PC-3 (cell line): Measurements from ENCODE around the gene MXRA7. TPM values are rescaled to one million over a fixed set of nuclear protein-coding genes. Genes with fewer than 3 reads are reported as not detected.

Experiments used
- ATAC-seq: fragments of 200-7000 bp; cut with Tn5 transposase; 2 replicates; pipeline ENCODE4 v1.9.1; 2020; ENCODE audit warnings: mild to moderate bottlenecking, moderate library complexity
- BruUV-seq: library from RNA; stranded (reverse); fragments of 400-500 nt; replicated peaks from 2 replicates; lab custom pipeline; 2021; lab: Mats Ljungman, UMichigan
- CTCF ChIA-PET: fragments of 300-600 bp; sonication (Branson Sonifier 250); formaldehyde crosslinking; loops from one replicate; lab custom pipeline; 2022; ENCODE audit warnings: antibody characterized with exemption; lab: Charles Lee
- POLR2A ChIA-PET: fragments of 300-600 bp; sonication (Branson Sonifier 250); formaldehyde crosslinking; loops from one replicate; lab custom pipeline; 2022; ENCODE audit warnings: antibody characterized with exemption; ENCODE audit not compliant: unreplicated experiment; lab: Charles Lee
- DNase-seq: peaks from one replicate; pipeline ENCODE4 v3.0.0-alpha.2; 2015
- H2AFZ ChIP-seq: fragments of 300-600 bp; sonication (generic); 2 replicates; pipeline ENCODE4 v1.6.0; 2016; ENCODE audit warnings: antibody characterized with exemption, low read length
- H3F3A ChIP-seq: fragments of 300-600 bp; sonication (generic); one replicate; pipeline ENCODE4 v1.6.0; 2017; ENCODE audit warnings: antibody characterized with exemption, low read length, control low read depth, mild to moderate bottlenecking; ENCODE audit not compliant: unreplicated experiment
- H3K27ac ChIP-seq: fragments of 300-600 bp; sonication (generic); 2 replicates; pipeline ENCODE4 v1.5.1; 2016; ENCODE audit warnings: mild to moderate bottlenecking, low read length
- H3K27me3 ChIP-seq: fragments of 300-600 bp; sonication (generic); 2 replicates; pipeline ENCODE4 v1.6.1; 2016; ENCODE audit warnings: low read length, mixed read lengths
- H3K36me3 ChIP-seq: fragments of 300-600 bp; sonication (generic); 2 replicates; pipeline ENCODE4 v1.6.1; 2016; ENCODE audit warnings: low read depth, mixed run types, low read length, mixed read lengths
- H3K4me1 ChIP-seq: fragments of 300-600 bp; sonication (generic); 2 replicates; pipeline ENCODE4 v1.5.1; 2016; ENCODE audit warnings: low read length; ENCODE audit not compliant: insufficient read depth
- H3K4me2 ChIP-seq: fragments of 300-600 bp; sonication (generic); 2 replicates; pipeline ENCODE4 v1.6.0; 2016; ENCODE audit warnings: low read length
- H3K4me3 ChIP-seq: fragments of 300-600 bp; sonication (generic); 2 replicates; pipeline ENCODE4 v1.5.1; 2016; ENCODE audit warnings: mild to moderate bottlenecking, low read length, mixed read lengths
- H3K79me2 ChIP-seq: fragments of 300-600 bp; sonication (generic); 2 replicates; pipeline ENCODE4 v1.6.1; 2017; ENCODE audit warnings: low read length, mixed read lengths
- H3K9ac ChIP-seq: fragments of 300-600 bp; sonication (generic); 2 replicates; pipeline ENCODE4 v1.6.0; 2016; ENCODE audit warnings: mild to moderate bottlenecking, low read length
- H3K9me2 ChIP-seq: fragments of 300-600 bp; sonication (generic); replicated peaks from 2 replicates; pipeline ENCODE4 v1.6.1; 2016; ENCODE audit warnings: mixed run types, low read length, mixed read lengths
- H3K9me3 ChIP-seq: fragments of 300-600 bp; sonication (generic); 2 replicates; pipeline ENCODE4 v1.6.1; 2016; ENCODE audit warnings: low read length, mixed read lengths
- H4K20me1 ChIP-seq: fragments of 300-600 bp; sonication (generic); 2 replicates; pipeline ENCODE4 v1.6.1; 2016; ENCODE audit warnings: low read length, mixed read lengths
- EZH2 ChIP-seq: fragments of 300-600 bp; sonication (generic); IDR thresholded peaks from one replicate; pipeline ENCODE4 v1.6.1; 2017; ENCODE audit warnings: antibody characterized with exemption, mild to moderate bottlenecking, low read length; ENCODE audit not compliant: unreplicated experiment
- EZH2phosphoT487 ChIP-seq: fragments of 300-600 bp; sonication (generic); IDR thresholded peaks from 2 replicates; pipeline ENCODE4 v1.6.1; 2018; ENCODE audit warnings: mild to moderate bottlenecking, antibody characterized with exemption, low read length, borderline replicate concordance
- intact Hi-C: fragments of 100-400 bp; cut with micrococcal nuclease; formaldehyde crosslinking; loops from 2 replicates; pipeline ENCODE4 v1.9.0; 2023
- total RNA-seq: library from RNA; depleted of rRNA; stranded (reverse); fragments of >200 nt; gene quantifications from 2 replicates; pipeline ENCODE4 v1.2.3, GENCODE V29; 2014
- TF ChIP-seq, protein P1 (sequence below): fragments of 300-600 bp; sonication (generic); conservative IDR thresholded peaks from 2 replicates; pipeline ENCODE4 v1.5.1; 2017; ENCODE audit warnings: antibody characterized with exemption, low read depth, mild to moderate bottlenecking, low read length

The MXRA7 gene
- total RNA-seq, 1 experiment from 2014 or later, result 98.3 TPM

DNA sequence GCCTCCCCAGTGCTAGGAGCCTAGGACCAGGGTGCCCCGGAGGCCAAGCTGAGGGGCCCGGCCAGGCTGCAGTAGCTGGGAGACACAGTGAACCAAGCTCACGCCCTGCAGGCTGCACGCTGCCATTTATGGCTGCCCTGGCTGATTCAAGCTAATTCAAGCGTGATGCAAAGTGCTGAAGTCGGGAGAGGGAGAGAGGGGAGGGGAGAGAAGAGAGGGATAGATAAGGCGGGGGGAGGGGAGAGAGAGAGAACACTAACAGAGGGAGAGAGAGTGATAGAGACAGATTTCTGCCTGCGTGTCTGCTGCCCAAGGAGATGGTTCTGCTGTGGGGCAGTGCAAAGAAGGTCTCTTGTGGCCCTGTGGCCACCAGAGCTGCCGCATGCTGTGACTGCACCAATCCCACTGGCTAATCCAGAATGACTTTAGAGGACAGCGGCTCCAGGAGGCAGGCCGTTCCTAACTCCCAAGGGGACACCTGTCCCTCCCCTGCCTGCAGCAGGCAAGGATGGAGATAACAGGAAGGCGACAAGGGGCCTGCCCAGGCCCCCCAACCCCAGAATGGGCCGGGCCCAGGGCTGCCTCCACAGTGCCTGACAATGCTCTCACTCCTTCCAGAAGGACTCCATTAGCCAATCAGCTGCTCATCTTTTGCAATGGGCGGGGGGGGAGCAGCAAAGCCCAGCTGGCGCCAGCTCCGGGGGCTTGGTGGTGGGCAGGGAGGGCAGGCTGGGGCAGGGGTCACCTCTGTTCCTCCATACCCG lies 12.9 kb downstream of the MXRA7 start:
- ChIA-PET CTCF (no interaction called here), POLR2A (interaction anchor here (0.6 kb wide), 1 partner anchor 13 kb away, joined by 3 read pairs; the partner anchor contains the start of gene MXRA7)
- H3K79me2 ChIP-seq, result 0 out of 2 replicates have a peak, but pooled peaks cover under 1% of the 10 kb centered on the region
- H3K9me3 ChIP-seq, result no peaks in the 10 kb centered on the region
- H3K9ac ChIP-seq, result no peak overlapping the region
- TF ChIP-seq EZH2phosphoT487, result no peak
- no peak for TF ChIP-seq EZH2
- TF ChIP-seq, protein P1, sequence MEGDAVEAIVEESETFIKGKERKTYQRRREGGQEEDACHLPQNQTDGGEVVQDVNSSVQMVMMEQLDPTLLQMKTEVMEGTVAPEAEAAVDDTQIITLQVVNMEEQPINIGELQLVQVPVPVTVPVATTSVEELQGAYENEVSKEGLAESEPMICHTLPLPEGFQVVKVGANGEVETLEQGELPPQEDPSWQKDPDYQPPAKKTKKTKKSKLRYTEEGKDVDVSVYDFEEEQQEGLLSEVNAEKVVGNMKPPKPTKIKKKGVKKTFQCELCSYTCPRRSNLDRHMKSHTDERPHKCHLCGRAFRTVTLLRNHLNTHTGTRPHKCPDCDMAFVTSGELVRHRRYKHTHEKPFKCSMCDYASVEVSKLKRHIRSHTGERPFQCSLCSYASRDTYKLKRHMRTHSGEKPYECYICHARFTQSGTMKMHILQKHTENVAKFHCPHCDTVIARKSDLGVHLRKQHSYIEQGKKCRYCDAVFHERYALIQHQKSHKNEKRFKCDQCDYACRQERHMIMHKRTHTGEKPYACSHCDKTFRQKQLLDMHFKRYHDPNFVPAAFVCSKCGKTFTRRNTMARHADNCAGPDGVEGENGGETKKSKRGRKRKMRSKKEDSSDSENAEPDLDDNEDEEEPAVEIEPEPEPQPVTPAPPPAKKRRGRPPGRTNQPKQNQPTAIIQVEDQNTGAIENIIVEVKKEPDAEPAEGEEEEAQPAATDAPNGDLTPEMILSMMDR, result no peak
- no peak for ATAC-seq
- no peak overlapping the region for H3K4me3 ChIP-seq
- H3K36me3 ChIP-seq, result no peaks in the 10 kb centered on the region
- no peak overlapping the region for H3K4me2 ChIP-seq
- H3K27me3 ChIP-seq, result no peaks in the 10 kb centered on the region
- intact Hi-C loops, result no loop called here
- H2AFZ ChIP-seq, result no peak overlapping the region
- no TSS peak for BruUV-seq
- H3K27ac ChIP-seq, result no peak overlapping the region
- H3K9me2 ChIP-seq, result no peaks in the 10 kb centered on the region
- no peaks in the 10 kb centered on the region for H3F3A ChIP-seq
- no peak for DNase-seq
- H3K4me1 ChIP-seq, result peaks cover 10% of the 10 kb centered on the region
- no peaks in the 10 kb centered on the region for H4K20me1 ChIP-seq

DNA sequence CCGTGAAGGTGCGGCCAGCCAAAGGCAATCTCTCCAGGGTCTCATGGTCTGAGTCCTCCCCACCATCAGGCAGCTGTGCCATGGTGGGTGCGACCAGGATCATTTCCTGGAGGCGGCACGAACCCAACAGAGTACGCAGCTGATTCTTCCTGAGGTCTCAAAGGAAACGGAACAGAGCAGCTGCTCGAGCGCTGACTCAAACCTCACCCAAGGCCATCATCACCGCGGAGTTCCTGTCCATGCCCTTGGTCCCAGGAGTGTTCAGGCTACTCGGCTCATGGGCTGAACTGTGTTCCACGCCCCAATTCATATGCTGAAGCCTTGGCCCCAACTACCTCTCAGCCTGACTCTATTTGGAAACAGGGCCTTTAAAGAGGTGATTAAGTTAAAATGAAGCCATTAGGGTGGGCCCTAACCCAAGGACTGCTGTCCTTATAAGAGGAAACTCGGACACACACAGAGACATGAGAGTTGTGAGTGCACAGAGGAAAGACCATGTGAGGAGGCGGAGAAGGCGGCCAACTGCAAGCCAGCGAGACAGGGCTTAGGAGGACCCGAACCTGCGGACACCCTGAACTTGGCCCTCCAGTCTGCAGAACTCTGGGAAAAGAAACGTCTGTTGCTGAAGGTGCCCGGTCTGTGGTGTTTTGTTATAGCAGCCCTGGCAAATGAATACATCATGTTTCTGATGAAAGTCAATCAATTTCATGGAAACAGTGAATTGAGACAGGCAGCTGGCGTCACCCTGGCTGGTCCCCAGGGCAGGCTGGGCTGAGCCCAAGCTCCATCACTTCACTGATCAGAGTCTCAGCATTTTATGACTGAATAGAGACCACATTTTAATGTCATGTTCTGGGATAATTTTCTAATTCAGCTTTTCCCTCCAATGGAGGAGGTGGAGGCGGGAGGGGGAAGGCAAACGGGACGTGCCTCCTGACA lies 13.7 kb downstream of the MXRA7 start:
- POLR2A ChIA-PET, result no interaction called here
- H3K79me2 ChIP-seq, result no peaks in the 10 kb centered on the region
- H3F3A ChIP-seq, result no peaks in the 10 kb centered on the region
- H3K36me3 ChIP-seq, result no peaks in the 10 kb centered on the region
- peak overlapping the region; percentile 31; the same call in 1 of the 2 replicates for H2AFZ ChIP-seq
- H3K27me3 ChIP-seq, result no peaks in the 10 kb centered on the region
- peaks cover 10% of the 10 kb centered on the region for H3K4me1 ChIP-seq
- no peaks in the 10 kb centered on the region for H3K9me2 ChIP-seq
- H3K27ac ChIP-seq, result peak overlapping the region; percentile 21
- DNase-seq, result peak; percentile 54
- TF ChIP-seq, protein P1, result no peak
- TF ChIP-seq EZH2phosphoT487 (no peak), EZH2 (no peak)
- H4K20me1 ChIP-seq, result no peaks in the 10 kb centered on the region
- no TSS peak for BruUV-seq
- peak; percentile 96 for ATAC-seq
- intact Hi-C loops, result no loop called here
- CTCF ChIA-PET, result no interaction called here
- no peaks in the 10 kb centered on the region for H3K9me3 ChIP-seq
- H3K9ac ChIP-seq, result no peak overlapping the region
- H3K4me2 ChIP-seq, result peak overlapping the region; percentile 32
- no peak overlapping the region for H3K4me3 ChIP-seq
